ENCODE results near the gene MAST1. TPM values are rescaled to one million over a fixed set of nuclear protein-coding genes. Genes with fewer than 3 reads are reported as not detected.
A peak's percentile ranks its signal among the peaks of the same experiment; 100 is the strongest.

MAST1 gene
- total and polyA plus RNA-seq, 4 experiments from 2014 or later: 0.48 TPM; not detected in 3

- Histone ChIP-seq H3K4me1 (ENCODE audit: insufficient read depth, low read length) (peaks cover 9% of the 10 kb centered on the region), H3K4me3 (ENCODE audit: low read length in 2 of 2) (no peak overlapping the region), H3K9me3 (ENCODE audit: control insufficient read depth in 1 of 2, low read length in 2 of 2) (no peaks in the 10 kb centered on the region), H3K36me3 (ENCODE audit: insufficient read depth, low read length) (no peaks in the 10 kb centered on the region), H3K27me3 (ENCODE audit: insufficient read depth, low read length) (peaks cover 5% of the 10 kb centered on the region), H3K27ac (ENCODE audit: low read depth, low read length) (no peak overlapping the region)
- POLR2A ChIA-PET (ENCODE audit: partially characterized antibody): interaction anchor here (0.6 to 1.3 kb wide), 7 partner anchors 55 to 354 kb away, joined by 3 to 4 read pairs (median 4); partner anchors contain the start of gene JUNB
- CTCF ChIA-PET (ENCODE audit: partially characterized antibody): interaction anchor here (0.6 to 8.2 kb wide), 57 partner anchors 8 to 1049 kb away, joined by 3 to 200 read pairs (median 5); partner anchors contain the start of genes DNASE2, FARSA, GCDH and GET3
- Mint-ChIP-seq H3K4me1 (peaks cover 0 to 4% (median 0%) of the 10 kb centered on the region in 4 donors), H3K27ac (no peak overlapping the region), H3K36me3 (no peaks in the 10 kb centered on the region), H3K9me3 (peaks cover 0 to 1% (median 0%) of the 10 kb centered on the region in 8 donors), H3K4me3 (peak overlapping the region in 3 of 8 donors; percentile 43 to 57 (median 57)), H3K27me3 (peaks cover 17 to 19% of the 10 kb centered on the region in 2 donors)
- peak; percentile 70 to 80 (median 73) for DNase-seq
- intact Hi-C loops (cut with micrococcal nuclease): loop anchor here (1.0 to 5.0 kb wide), 4 partner anchors 50 to 130 kb away; no protein-coding TSS in a partner anchor
Observed at GRCh38 chr19:12847159-12848139, 9.1 kb downstream of the MAST1 start.

GRCh38 chr19:12856653-12857052 is 18.3 kb downstream of the MAST1 start:
- Histone ChIP-seq H3K36me3 (ENCODE audit: insufficient read depth, low read length) (no peaks in the 10 kb centered on the region), H3K4me1 (ENCODE audit: insufficient read depth, low read length) (no peaks in the 10 kb centered on the region), H3K27me3 (ENCODE audit: insufficient read depth, low read length) (no peaks in the 10 kb centered on the region), H3K4me3 (ENCODE audit: low read length in 2 of 2) (no peak overlapping the region), H3K27ac (ENCODE audit: low read depth, low read length) (no peak overlapping the region), H3K9me3 (ENCODE audit: control insufficient read depth in 1 of 2, low read length in 2 of 2) (no peaks in the 10 kb centered on the region)
- H3K27ac Mint-ChIP-seq: no peak overlapping the region
- H3K4me3 Mint-ChIP-seq: no peak overlapping the region
- CTCF ChIA-PET (ENCODE audit: partially characterized antibody): interaction anchor here (1.5 kb wide), 1 partner anchor 9 kb away, joined by 7 read pairs; no protein-coding TSS in a partner anchor
- no peaks in the 10 kb centered on the region for H3K36me3 Mint-ChIP-seq
- intact Hi-C loops (cut with micrococcal nuclease): no loop called here
- POLR2A ChIA-PET (ENCODE audit: partially characterized antibody): no interaction called here
- no peaks in the 10 kb centered on the region for H3K4me1 Mint-ChIP-seq
- no peak for DNase-seq
- peaks cover 0 to 7% of the 10 kb centered on the region in 2 donors for H3K27me3 Mint-ChIP-seq
- peaks cover 0 to 19% (median 9%) of the 10 kb centered on the region in 8 donors for H3K9me3 Mint-ChIP-seq

GRCh38 chr19:12858041-12858928 is 20.0 kb downstream of the MAST1 start:
- no peak overlapping the region for H3K4me3 Mint-ChIP-seq
- Histone ChIP-seq H3K9me3 (ENCODE audit: control insufficient read depth in 1 of 2, low read length in 2 of 2) (no peaks in the 10 kb centered on the region), H3K27me3 (ENCODE audit: insufficient read depth, low read length) (no peaks in the 10 kb centered on the region), H3K4me3 (ENCODE audit: low read length in 2 of 2) (no peak overlapping the region), H3K27ac (ENCODE audit: low read depth, low read length) (no peak overlapping the region), H3K4me1 (ENCODE audit: insufficient read depth, low read length) (no peaks in the 10 kb centered on the region), H3K36me3 (ENCODE audit: insufficient read depth, low read length) (no peaks in the 10 kb centered on the region)
- no peak overlapping the region for H3K27ac Mint-ChIP-seq
- POLR2A ChIA-PET (ENCODE audit: partially characterized antibody): no interaction called here
- no peak for DNase-seq
- intact Hi-C loops (cut with micrococcal nuclease): no loop called here
- CTCF ChIA-PET (ENCODE audit: partially characterized antibody): interaction anchor here (1.1 to 1.5 kb wide), 2 partner anchors 10 to 11 kb away, joined by 3 to 7 read pairs; no protein-coding TSS in a partner anchor
- H3K4me1 Mint-ChIP-seq: no peaks in the 10 kb centered on the region
- peaks cover 0 to 8% of the 10 kb centered on the region in 2 donors for H3K27me3 Mint-ChIP-seq
- H3K36me3 Mint-ChIP-seq: no peaks in the 10 kb centered on the region
- peaks cover 0 to 19% (median 9%) of the 10 kb centered on the region in 8 donors for H3K9me3 Mint-ChIP-seq

DNA sequence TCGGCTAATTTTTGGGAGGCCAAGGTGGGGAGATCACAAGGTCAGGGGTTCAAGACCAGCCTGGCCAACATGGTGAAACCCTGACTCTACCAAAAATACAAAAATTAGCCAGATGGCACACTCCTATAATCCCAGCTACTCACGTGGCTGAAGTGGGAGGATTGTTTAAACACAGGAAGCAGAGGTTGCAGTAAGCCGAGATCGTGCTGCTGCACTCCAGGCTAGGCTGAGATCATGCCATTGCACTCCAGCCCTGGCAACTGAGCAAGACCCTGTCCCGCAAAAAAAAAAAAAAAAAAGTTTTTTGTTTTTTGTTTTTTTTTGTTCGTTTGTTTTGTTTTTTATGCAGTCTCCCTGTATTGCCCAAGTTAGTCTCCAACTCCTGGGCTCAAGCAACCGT is 21.2 kb downstream of the MAST1 start:
- CTCF ChIA-PET (ENCODE audit: partially characterized antibody): interaction anchor here (1.2 kb wide), 1 partner anchor 12 kb away, joined by 4 read pairs; no protein-coding TSS in a partner anchor
- intact Hi-C loops (cut with micrococcal nuclease): no loop called here

GRCh38 chr19:12864143-12864542 is 25.8 kb downstream of the MAST1 start:
- POLR2A ChIA-PET (ENCODE audit: partially characterized antibody): no interaction called here
- no peaks in the 10 kb centered on the region for H3K27me3 ChIP-seq (ENCODE audit: insufficient read depth, low read length)
- H3K9me3 Mint-ChIP-seq: no peaks in the 10 kb centered on the region

More for the DNA sequence above, 21.2 kb downstream of the MAST1 start:
- Mint-ChIP-seq H3K27me3 (peaks cover 0 to 11% of the 10 kb centered on the region in 2 donors), H3K27ac (no peak overlapping the region), H3K9me3 (peaks cover 0 to 17% (median 9%) of the 10 kb centered on the region in 8 donors), H3K4me3 (no peak overlapping the region), H3K36me3 (no peaks in the 10 kb centered on the region), H3K4me1 (no peaks in the 10 kb centered on the region)
- H3K36me3 ChIP-seq (ENCODE audit: insufficient read depth, low read length): no peaks in the 10 kb centered on the region
- H3K9me3 ChIP-seq (ENCODE audit: control insufficient read depth in 1 of 2, low read length in 2 of 2): no peaks in the 10 kb centered on the region
- H3K4me3 ChIP-seq (ENCODE audit: low read length in 2 of 2): no peak overlapping the region
- no peaks in the 10 kb centered on the region for H3K4me1 ChIP-seq (ENCODE audit: insufficient read depth, low read length)
- POLR2A ChIA-PET (ENCODE audit: partially characterized antibody): no interaction called here
- DNase-seq: no peak
- no peaks in the 10 kb centered on the region for H3K27me3 ChIP-seq (ENCODE audit: insufficient read depth, low read length)
- no peak overlapping the region for H3K27ac ChIP-seq (ENCODE audit: low read depth, low read length)

GRCh38 chr19:12864721-12865715 is 26.7 kb downstream of the MAST1 start:
- intact Hi-C loops (cut with micrococcal nuclease): no loop called here
- no peaks in the 10 kb centered on the region for H3K36me3 Mint-ChIP-seq
- DNase-seq: peak in 1 of 5 donors; percentile 35
- H3K27me3 ChIP-seq (ENCODE audit: insufficient read depth, low read length): no peaks in the 10 kb centered on the region
- no peaks in the 10 kb centered on the region for H3K9me3 Mint-ChIP-seq
- H3K9me3 ChIP-seq (ENCODE audit: control insufficient read depth in 1 of 2, low read length in 2 of 2): no peaks in the 10 kb centered on the region
- H3K4me1 Mint-ChIP-seq: peaks cover 5 to 13% (median 9%) of the 10 kb centered on the region in 4 donors
- ChIA-PET CTCF (ENCODE audit: partially characterized antibody) (interaction anchor here (0.9 to 1.6 kb wide), 7 partner anchors 10 to 100 kb away, joined by 4 to 6 read pairs (median 5); partner anchors contain the start of gene GCDH), POLR2A (ENCODE audit: partially characterized antibody) (no interaction called here)
- peaks cover 7 to 14% of the 10 kb centered on the region in 2 donors for H3K27me3 Mint-ChIP-seq
- peak overlapping the region in 2 of 8 donors; percentile 39 to 59 for H3K4me3 Mint-ChIP-seq
- H3K4me3 ChIP-seq (ENCODE audit: low read length in 2 of 2): no peak overlapping the region
- peaks cover 8% of the 10 kb centered on the region for H3K4me1 ChIP-seq (ENCODE audit: insufficient read depth, low read length)
- no peak overlapping the region for H3K27ac ChIP-seq (ENCODE audit: low read depth, low read length)
- no peaks in the 10 kb centered on the region for H3K36me3 ChIP-seq (ENCODE audit: insufficient read depth, low read length)
- no peak overlapping the region for H3K27ac Mint-ChIP-seq

More at GRCh38 chr19:12864143-12864542, 25.8 kb downstream of the MAST1 start:
- Histone ChIP-seq H3K9me3 (ENCODE audit: control insufficient read depth in 1 of 2, low read length in 2 of 2) (no peaks in the 10 kb centered on the region), H3K36me3 (ENCODE audit: insufficient read depth, low read length) (no peaks in the 10 kb centered on the region), H3K27ac (ENCODE audit: low read depth, low read length) (no peak overlapping the region), H3K4me3 (ENCODE audit: low read length in 2 of 2) (no peak overlapping the region), H3K4me1 (ENCODE audit: insufficient read depth, low read length) (peaks cover 8% of the 10 kb centered on the region)
- H3K4me3 Mint-ChIP-seq: no peak overlapping the region
- peaks cover 5 to 13% (median 9%) of the 10 kb centered on the region in 4 donors for H3K4me1 Mint-ChIP-seq
- no peak for DNase-seq
- peaks cover 7 to 14% of the 10 kb centered on the region in 2 donors for H3K27me3 Mint-ChIP-seq
- H3K27ac Mint-ChIP-seq: no peak overlapping the region
- intact Hi-C loops (cut with micrococcal nuclease): no loop called here
- H3K36me3 Mint-ChIP-seq: no peaks in the 10 kb centered on the region
- CTCF ChIA-PET (ENCODE audit: partially characterized antibody): interaction anchor here (0.7 to 1.6 kb wide), 6 partner anchors 10 to 316 kb away, joined by 3 to 6 read pairs (median 4); no protein-coding TSS in a partner anchor

All from CD4-positive, alpha-beta memory T cell (primary cell).